ENCODE data around the gene SLC13A2. TPM values are rescaled to one million over a fixed set of nuclear protein-coding genes. Genes with fewer than 3 reads are reported as not detected.

Gene SLC13A2
- total and polyA plus RNA-seq, 9 of the 15 experiments (the other 6 are each of a cell fraction or from before 2014, with no cell fraction given), result 0.13 TPM; not detected in 8

GRCh38 chr17:28527181-28527681 lies 53.8 kb downstream of the SLC13A2 start (continued):
- TF ChIP-seq FOXK1 (CRISPR knock-in tag; IDR thresholded peaks at IDR 0.05; ENCODE audit: borderline replicate concordance) (no peak), GABPA (tag; conservative IDR thresholded peaks at IDR 0.05; ENCODE audit: low read depth) (no peak), POLR2A (conservative IDR thresholded peaks at IDR 0.05) (no peak), NCOA4 (IDR thresholded peaks at IDR 0.05; ENCODE audit: partially characterized antibody) (peak; percentile 43), EGR1 (conservative IDR thresholded peaks at IDR 0.05) (peak; percentile 97), ZBTB2 (IDR thresholded peaks at IDR 0.05) (peak; percentile 62; the same call in 1 of the 2 replicates), ZNF551 (CRISPR knock-in tag; IDR thresholded peaks at IDR 0.05) (no peak), ZNF384 (IDR thresholded peaks at IDR 0.05; ENCODE audit: low read depth, low read length) (no peak), NR1H2 (CRISPR knock-in tag; IDR thresholded peaks at IDR 0.05) (no peak), GATA2 (CRISPR knock-in tag; IDR thresholded peaks at IDR 0.05) (peak; percentile 97), SP1 (CRISPR knock-in tag; IDR thresholded peaks at IDR 0.05) (peak; percentile 65), CC2D1A (IDR thresholded peaks at IDR 0.05) (peak; percentile 96), ZNF644 (tag; IDR thresholded peaks at IDR 0.05; ENCODE audit: low read depth) (no peak), SIRT6 (IDR thresholded peaks at IDR 0.05; ENCODE audit: low read depth, low read length) (no peak), ARID1B (IDR thresholded peaks at IDR 0.05) (peak; percentile 99), SOX6 (IDR thresholded peaks at IDR 0.05) (peak; percentile 92), MAX (CRISPR knock-in tag; IDR thresholded peaks at IDR 0.05) (peak; percentile 68), CHCHD3 (CRISPR knock-in tag; IDR thresholded peaks at IDR 0.05) (no peak), CSDE1 (IDR thresholded peaks at IDR 0.05) (no peak), TBP (optimal IDR thresholded peaks at IDR 0.05; ENCODE audit: low read depth, low read length) (no peak), HMG20B (CRISPR knock-in tag; IDR thresholded peaks at IDR 0.05) (no peak)
